Sigmoid colon (tissue), 3 donors: ENCODE data around the gene REXO5.

ENCODE experiments used
- CTCF ChIP-seq, 4 experiments: fragments of 450-650 bp in 3 of 4; fragments of 200-600 bp in 1 of 4; IDR thresholded peaks; one replicate each; pipeline ENCODE4 v1.5.1; 2016 to 2019; ENCODE audit warnings: antibody characterized with exemption in 4 of 4, mild to moderate bottlenecking in 3 of 4, moderate library complexity in 2 of 4
- POLR2A ChIP-seq, 2 donors: fragments of 450-650 bp; IDR thresholded peaks; one replicate each; pipeline ENCODE4 v1.6.1; 2016; ENCODE audit warnings: antibody characterized with exemption in 2 of 2, mild to moderate bottlenecking in 2 of 2, moderate library complexity in 2 of 2

DNA sequence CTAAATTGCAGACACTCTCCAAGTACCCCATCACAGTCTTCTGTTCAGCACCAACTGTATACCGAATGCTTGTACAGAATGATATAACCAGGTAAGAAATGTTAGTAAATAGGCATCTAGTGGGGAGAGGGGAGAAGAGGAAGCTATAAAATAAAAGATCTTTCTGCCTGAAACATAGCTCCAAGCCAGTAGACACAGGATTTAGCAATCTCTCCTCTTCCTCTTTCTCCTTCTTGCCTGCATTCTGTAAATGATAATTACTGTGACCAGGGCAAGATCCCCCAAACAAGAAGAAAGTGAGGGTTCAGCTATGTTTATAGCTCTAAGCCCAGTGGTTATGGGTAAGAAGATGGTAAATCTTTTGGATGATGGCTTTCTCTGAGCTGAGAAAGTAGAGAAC is 24.6 kb upstream of the REXO5 start:
- TF ChIP-seq CTCF (IDR thresholded peaks at IDR 0.05) = no peak
- TF ChIP-seq POLR2A (IDR thresholded peaks at IDR 0.05) = no peak
